K562 (cell line): ENCODE measurements around the gene PRKAA1. TPM values are rescaled to one million over a fixed set of nuclear protein-coding genes. Genes with fewer than 3 reads are reported as not detected.
A peak's percentile ranks its signal among the peaks of the same experiment; 100 is the strongest.

ENCODE experiments used
- CBX1 ChIP-seq: sonication (generic); IDR thresholded peaks from 2 replicates; pipeline ENCODE4 v1.6.1; 2016; ENCODE audit warnings: antibody characterized with exemption, low read depth, mild to moderate bottlenecking
- CEBPG ChIP-seq, 3 experiments: fragments of 200-800 bp in 1 of 3; sonication (Bioruptor generic) in 1 of 3; sonication (generic) in 1 of 3; formaldehyde crosslinking in 1 of 3; IDR thresholded peaks in 2 of 3; conservative IDR thresholded peaks in 1 of 3; 2 replicates each; pipeline versions ENCODE4 v1.6.1 to v1.8.0; 2016 to 2022; ENCODE audit warnings: missing compliant biosample characterization in 2 of 3, missing genetic modification characterization in 2 of 3, mild to moderate bottlenecking in 1 of 3, missing genetic modification reagents in 1 of 3
- CGGBP1 ChIP-seq: fragments of 250-450 bp; sonication (Bioruptor Pico); IDR thresholded peaks from 2 replicates; pipeline ENCODE4 v1.9.0; 2021; ENCODE audit warnings: mild to moderate bottlenecking
- ERF ChIP-seq: fragments of 450-650 bp; formaldehyde crosslinking; IDR thresholded peaks from 2 replicates; pipeline ENCODE4 v1.4.0; 2020; ENCODE audit warnings: mild to moderate bottlenecking, mixed read lengths
- FIP1L1 ChIP-seq: fragments of 200-400 bp; formaldehyde crosslinking; IDR thresholded peaks from 2 replicates; pipeline ENCODE4 v1.6.1; 2018; ENCODE audit warnings: mild to moderate bottlenecking, low read depth, low read length; ENCODE audit not compliant: poor library complexity, severe bottlenecking
- FOXK1 ChIP-seq: sonication (generic); formaldehyde crosslinking; IDR thresholded peaks from 2 replicates; pipeline ENCODE4 v1.8.0; 2022; ENCODE audit warnings: missing genetic modification reagents, mild to moderate bottlenecking, borderline replicate concordance
- GABPA ChIP-seq: fragments of 200-800 bp; sonication (Bioruptor generic); conservative IDR thresholded peaks from 2 replicates; pipeline ENCODE4 v1.6.1; 2016; ENCODE audit warnings: low read depth, missing genetic modification characterization, missing compliant biosample characterization
- HDAC2 ChIP-seq: fragments of 450-650 bp; IDR thresholded peaks from 2 replicates; pipeline ENCODE4 v1.6.1; 2016; ENCODE audit warnings: mild to moderate bottlenecking
- KLF1 ChIP-seq: fragments of 450-650 bp; IDR thresholded peaks from 2 replicates; pipeline ENCODE4 v1.6.1; 2016; ENCODE audit warnings: missing genetic modification characterization, missing compliant biosample characterization
- MECOM ChIP-seq: fragments of 250-450 bp; sonication (Bioruptor Pico); IDR thresholded peaks from 2 replicates; pipeline ENCODE4 v1.8.0; 2022; ENCODE audit warnings: inconsistent platforms
- MTA3 ChIP-seq: fragments of 450-650 bp; formaldehyde crosslinking; IDR thresholded peaks from 2 replicates; pipeline ENCODE4 v1.6.1; 2017; ENCODE audit warnings: mild to moderate bottlenecking, borderline replicate concordance
- POLR2G ChIP-seq: fragments of 200-400 bp; formaldehyde crosslinking; IDR thresholded peaks from 2 replicates; pipeline ENCODE4 v1.6.1; 2017; ENCODE audit warnings: low read depth, mild to moderate bottlenecking, antibody characterized with exemption, low read length, moderate library complexity
- TAF7 ChIP-seq: fragments of 450-650 bp; IDR thresholded peaks from 2 replicates; pipeline ENCODE4 v1.6.1; 2016; ENCODE audit warnings: missing genetic modification characterization, missing compliant biosample characterization
- TBL1XR1 ChIP-seq, 2 experiments: IDR thresholded peaks; 2 replicates each; pipeline ENCODE4 v1.6.1; 2012; ENCODE audit warnings: improper control_type of control experiment in 2 of 2, low read length in 2 of 2, mild to moderate bottlenecking in 1 of 2
- TCF7L2 ChIP-seq: fragments of 150-350 bp; IDR thresholded peaks from 2 replicates; pipeline ENCODE4 v1.6.1; 2016; ENCODE audit warnings: low read depth, mild to moderate bottlenecking, low read length, moderate library complexity
- TEAD4 ChIP-seq, 2 experiments: sonication (generic) in 1 of 2; formaldehyde crosslinking in 1 of 2; IDR thresholded peaks; 2 replicates each; pipeline versions ENCODE4 v1.6.1 to v1.8.0; 2012 to 2022; ENCODE audit warnings: borderline replicate concordance in 1 of 2, inconsistent platforms in 1 of 2, low read length in 1 of 2, mild to moderate bottlenecking in 1 of 2, missing genetic modification reagents in 1 of 2
- VEZF1 ChIP-seq: fragments of 200-800 bp; sonication (Bioruptor generic); IDR thresholded peaks from 2 replicates; pipeline ENCODE4 v1.6.1; 2017; ENCODE audit warnings: missing genetic modification characterization, missing compliant biosample characterization
- ZBTB33 ChIP-seq: sonication (generic); formaldehyde crosslinking; IDR thresholded peaks from 2 replicates; pipeline ENCODE4 v1.8.1; 2023; ENCODE audit warnings: mild to moderate bottlenecking, missing genetic modification reagents
- ZNF224 ChIP-seq: sonication (generic); formaldehyde crosslinking; IDR thresholded peaks from 2 replicates; pipeline ENCODE4 v1.8.0; 2022; ENCODE audit warnings: mild to moderate bottlenecking, missing genetic modification reagents
- ZNF740 ChIP-seq, 3 experiments: fragments of 200-800 bp in 1 of 3; sonication (Bioruptor generic) in 1 of 3; sonication (generic) in 1 of 3; formaldehyde crosslinking in 1 of 3; IDR thresholded peaks; 2 replicates each; pipeline versions ENCODE4 v1.6.1 to v1.8.0; 2016 to 2022; ENCODE audit warnings: mild to moderate bottlenecking in 2 of 3, missing compliant biosample characterization in 2 of 3, missing genetic modification characterization in 2 of 3, missing genetic modification reagents in 1 of 3
- polyA plus RNA-seq, 8 experiments: library from polyadenylated mRNA; depleted of rRNA in 4 of 8; stranded (reverse) in 5 of 8; unstranded in 3 of 8; fragments of >200 nt; fragmentation: Nextera tagmentation in 2 of 8; fragmentation: Illumina TruSeq in 1 of 8; extraction: Ambion mirVana in 2 of 8; extraction: Trizol in 1 of 8; gene quantifications; 2 replicates each; pipeline versions ENCODE4 v1.2.1 to v1.2.3, GENCODE V29; 2011 to 2014; ENCODE audit warnings: inconsistent platforms in 1 of 8, missing spikeins in 1 of 8
- total RNA-seq, 7 experiments: library from RNA; depleted of rRNA in 6 of 7; stranded (reverse); fragments of >200 nt in 6 of 7; fragmentation: Illumina TruSeq in 2 of 7; extraction: Trizol in 2 of 7; gene quantifications; 2 replicates each; pipeline versions ENCODE4 v1.2.1 to v1.2.3, GENCODE V29; 2011 to 2021; ENCODE audit warnings: low replicate concordance in 1 of 7

PRKAA1 gene
- total and polyA plus RNA-seq, 9 of the 15 experiments (the other 6 are each of a cell fraction or from before 2014, with no cell fraction given): 24.5 to 84.0 (median 51.4) TPM

GRCh38 chr5:40798012-40798800, at the start of gene PRKAA1 (continued):
- peak; percentile 72 for TF ChIP-seq FIP1L1
- 0 out of 2 replicates have a peak, but pooled peaks have one; percentile 80 for TF ChIP-seq FOXK1 (CRISPR knock-in tag)
- TF ChIP-seq ZNF740 (CRISPR knock-in tag; IDR thresholded peaks at IDR 0.05): peak; percentile 81
- no peak; a peak in 1 of 4 replicates for TF ChIP-seq ZNF740 (tag; IDR thresholded peaks at IDR 0.05)
- no peak for TF ChIP-seq TCF7L2
- peak; percentile 96 for TF ChIP-seq TAF7
- TF ChIP-seq CGGBP1 (CRISPR knock-in tag): no peak
- TF ChIP-seq VEZF1: peak; percentile 99
- TF ChIP-seq CEBPG (CRISPR knock-in tag; IDR thresholded peaks at IDR 0.05): no peak
- no peak for TF ChIP-seq CEBPG (tag; conservative IDR thresholded peaks at IDR 0.05 in 1 of 2, IDR thresholded peaks at IDR 0.05 in 1 of 2)
- TF ChIP-seq TEAD4 (IDR thresholded peaks at IDR 0.05; ENCODE audit: low read length): peak; percentile 42
- no peak for TF ChIP-seq TEAD4 (CRISPR knock-in tag; IDR thresholded peaks at IDR 0.05; ENCODE audit: borderline replicate concordance)
- TF ChIP-seq KLF1 (tag): peak; percentile 64; the same call in 1 of the 2 replicates
- peak; percentile 54; the same call in 1 of the 2 replicates for TF ChIP-seq ZBTB33
- TF ChIP-seq HDAC2: peak; percentile 88
- TF ChIP-seq POLR2G: peak; percentile 93
- TF ChIP-seq CBX1: peak; percentile 61; the same call in 1 of the 2 replicates
- peak; percentile 70; the same call in 1 of the 2 replicates for TF ChIP-seq MTA3
- peak in 1 of 2 experiments; percentile 51; a peak in 1 of 4 replicates for TF ChIP-seq TBL1XR1 (IDR thresholded peaks at IDR 0.05; ENCODE audit: low read length in 2 of 2)
- TF ChIP-seq ERF (CRISPR knock-in tag): peak; percentile 34; the same call in 1 of the 2 replicates
- TF ChIP-seq ZNF224 (CRISPR knock-in tag): 0 out of 2 replicates have a peak, but pooled peaks have one; percentile 48
- no peak for TF ChIP-seq MECOM (CRISPR knock-in tag)
- TF ChIP-seq GABPA (tag): peak; percentile 69
